Endothelial cell of umbilical vein (primary cell): Measurements from ENCODE around the gene ELMO1. TPM values are rescaled to one million over a fixed set of nuclear protein-coding genes. Genes with fewer than 3 reads are reported as not detected.

Experiments
- BruUV-seq: library from RNA; stranded (reverse); fragments of 400-500 nt; replicated peaks from 2 replicates; lab custom pipeline; 2021; lab: Mats Ljungman, UMichigan
- CTCF ChIA-PET: fragments of 300-600, 350-600 bp; sonication (Branson Sonifier 250); formaldehyde crosslinking; loops from one replicate; lab custom pipeline; 2021; ENCODE audit warnings: antibody characterized with exemption, inconsistent platforms; lab: Charles Lee
- POLR2A ChIA-PET: fragments of 300-600, 350-600 bp; sonication (Branson Sonifier 250); formaldehyde crosslinking; loops from one replicate; lab custom pipeline; 2021; ENCODE audit warnings: antibody characterized with exemption, inconsistent platforms; lab: Charles Lee
- DNase-seq: peaks from one replicate; pipeline ENCODE4 v3.0.0-alpha.2; 2011; ENCODE audit warnings: low read depth, low spot score
- FAIRE-seq: peaks from 2 replicates; lab custom pipeline; 2011; peaks lifted over from hg19 to GRCh38; lab: Jason Lieb, UNC
- H2AFZ ChIP-seq: 2 replicates; pipeline ENCODE4 v1.6.0; 2012; ENCODE audit warnings: low read depth, low read length, control low read depth, inconsistent platforms
- H3K27ac ChIP-seq: 2 replicates; pipeline ENCODE4 v1.5.1; 2011; ENCODE audit warnings: low read depth, mild to moderate bottlenecking, control low read depth, low read length, moderate library complexity; ENCODE audit not compliant: insufficient read depth
- H3K27me3 ChIP-seq, 2 experiments: 2 replicates each; pipeline versions ENCODE4 v1.6.0 to v1.6.1; 2011; ENCODE audit warnings: low read length in 2 of 2, mixed read lengths in 1 of 2; ENCODE audit not compliant: control insufficient read depth in 2 of 2, insufficient read depth in 2 of 2
- H3K36me3 ChIP-seq, 2 experiments: 2 replicates in 1 of 2; 3 replicates in 1 of 2; pipeline ENCODE4 v1.5.1; 2011; ENCODE audit warnings: low read length in 2 of 2, mild to moderate bottlenecking in 1 of 2, moderate library complexity in 1 of 2; ENCODE audit not compliant: control insufficient read depth in 2 of 2, insufficient read depth in 2 of 2; ENCODE audit errors: extremely low read depth in 1 of 2
- H3K4me1 ChIP-seq: 3 replicates; pipeline ENCODE4 v1.5.1; 2011; ENCODE audit warnings: mild to moderate bottlenecking, low read length; ENCODE audit not compliant: control insufficient read depth, insufficient read depth; ENCODE audit errors: extremely low read depth
- H3K4me2 ChIP-seq: 2 replicates; pipeline ENCODE4 v1.6.1; 2011; ENCODE audit warnings: low read length, control low read depth, mixed read lengths; ENCODE audit not compliant: insufficient read depth
- H3K4me3 ChIP-seq, 3 experiments: fragments of 200-600 bp in 1 of 3; sonication (generic), shearing (Covaris generic) in 1 of 3; replicated peaks in 1 of 3; 2 replicates each; pipeline ENCODE4 v1.5.1; 2011 to 2016; ENCODE audit warnings: control low read depth in 3 of 3, low read length in 3 of 3, mild to moderate bottlenecking in 2 of 3, inconsistent platforms in 1 of 3, low read depth in 1 of 3, moderate library complexity in 1 of 3; ENCODE audit not compliant: insufficient read depth in 1 of 3
- H3K79me2 ChIP-seq: 2 replicates; pipeline ENCODE4 v1.6.0; 2012; ENCODE audit warnings: low read length, inconsistent platforms; ENCODE audit not compliant: control insufficient read depth, insufficient read depth
- H3K9ac ChIP-seq: replicated peaks from 2 replicates; pipeline ENCODE3; 2011; ENCODE audit warnings: low read length, control low read depth; ENCODE audit not compliant: insufficient read depth; ENCODE audit errors: extremely low read depth
- H3K9me1 ChIP-seq: replicated peaks from 3 replicates; pipeline ENCODE4 v1.6.0; 2011; ENCODE audit warnings: mild to moderate bottlenecking, low read length; ENCODE audit not compliant: control insufficient read depth, insufficient read depth; ENCODE audit errors: extremely low read depth
- H3K9me3 ChIP-seq: replicated peaks from 2 replicates; pipeline ENCODE4 v1.5.1; 2012; ENCODE audit warnings: low read length, inconsistent platforms; ENCODE audit not compliant: control insufficient read depth, insufficient read depth
- H4K20me1 ChIP-seq: replicated peaks from 2 replicates; pipeline ENCODE3; 2011; ENCODE audit warnings: mild to moderate bottlenecking, low read length; ENCODE audit not compliant: control insufficient read depth, insufficient read depth; ENCODE audit errors: extremely low read depth
- EZH2 ChIP-seq: IDR thresholded peaks from 2 replicates; pipeline ENCODE4 v1.6.1; 2012; ENCODE audit warnings: borderline replicate concordance, low read depth, mild to moderate bottlenecking, moderate library complexity, low read length, inconsistent platforms; ENCODE audit not compliant: severe bottlenecking
- FOS ChIP-seq: IDR thresholded peaks from 2 replicates; pipeline ENCODE4 v1.6.1; 2011; ENCODE audit warnings: mild to moderate bottlenecking, low read length, moderate library complexity, borderline replicate concordance; ENCODE audit not compliant: insufficient read depth
- GATA2 ChIP-seq: IDR thresholded peaks from 2 replicates; pipeline ENCODE4 v1.7.0; 2011; ENCODE audit warnings: low read depth, mild to moderate bottlenecking, moderate library complexity, mixed read lengths, low read length; ENCODE audit not compliant: insufficient read length, insufficient read depth
- JUN ChIP-seq: IDR thresholded peaks from 2 replicates; pipeline ENCODE4 v1.6.1; 2011; ENCODE audit warnings: borderline replicate concordance, low read depth; ENCODE audit not compliant: insufficient read length, insufficient read depth
- MYC ChIP-seq: IDR thresholded peaks from one replicate; pipeline ENCODE4 v1.6.1; 2011; ENCODE audit warnings: mild to moderate bottlenecking, low read depth, low read length
- POLR2A ChIP-seq: IDR thresholded peaks from 2 replicates; pipeline ENCODE4 v1.6.1; 2012; ENCODE audit warnings: low read depth, mild to moderate bottlenecking, control low read depth, low read length
- POLR2AphosphoS5 ChIP-seq: IDR thresholded peaks from 2 replicates; pipeline ENCODE4 v1.6.1; 2012; ENCODE audit warnings: low read depth, mild to moderate bottlenecking, control low read depth, low read length, moderate library complexity; ENCODE audit not compliant: insufficient read depth
- dilution Hi-C: fragments of 300-500 bp; cut with MboI; formaldehyde crosslinking; loops from one replicate; pipeline ENCODE4 v1.15.0; 2019; ENCODE audit warnings: low sequenced_read_pairs; ENCODE audit not compliant: extremely low pct_ligation_motif_present
- intact Hi-C: fragments of 100-400 bp; cut with micrococcal nuclease; formaldehyde crosslinking; loops from one replicate; pipeline ENCODE4 v1.10.0; 2022
- polyA plus RNA-seq, 4 experiments: library from polyadenylated mRNA; depleted of rRNA in 3 of 4; stranded (reverse) in 3 of 4; unstranded in 1 of 4; fragments of >200 nt; gene quantifications; 2 replicates each; pipeline versions ENCODE4 v1.2.1 to v1.2.3, GENCODE V29; 2011 to 2012; ENCODE audit warnings: missing spikeins in 1 of 4
- total RNA-seq: library from RNA; stranded (reverse); gene quantifications from 2 replicates; pipeline ENCODE4 v1.2.3, GENCODE V29; 2021
- TF ChIP-seq, protein P1 (sequence below), 2 donors: IDR thresholded peaks; 1 replicate in 1 of 2; 2 replicates in 1 of 2; pipeline ENCODE4 v1.5.1; 2011; ENCODE audit warnings: low read length in 2 of 2, mild to moderate bottlenecking in 2 of 2, moderate library complexity in 2 of 2, control low read depth in 1 of 2, inconsistent platforms in 1 of 2, low read depth in 1 of 2; ENCODE audit not compliant: insufficient read depth in 1 of 2; ENCODE audit errors: extremely low read depth in 1 of 2
- TF ChIP-seq, protein P2 (sequence below): IDR thresholded peaks from 2 replicates; pipeline ENCODE4 v1.6.1; 2011; ENCODE audit not compliant: insufficient read depth, insufficient read length

The ELMO1 gene
- total and polyA plus RNA-seq, 2 donors (not counting 3 experiments of a cell fraction or from before 2014, with no cell fraction given), result 17.0 to 30.6 TPM

DNA sequence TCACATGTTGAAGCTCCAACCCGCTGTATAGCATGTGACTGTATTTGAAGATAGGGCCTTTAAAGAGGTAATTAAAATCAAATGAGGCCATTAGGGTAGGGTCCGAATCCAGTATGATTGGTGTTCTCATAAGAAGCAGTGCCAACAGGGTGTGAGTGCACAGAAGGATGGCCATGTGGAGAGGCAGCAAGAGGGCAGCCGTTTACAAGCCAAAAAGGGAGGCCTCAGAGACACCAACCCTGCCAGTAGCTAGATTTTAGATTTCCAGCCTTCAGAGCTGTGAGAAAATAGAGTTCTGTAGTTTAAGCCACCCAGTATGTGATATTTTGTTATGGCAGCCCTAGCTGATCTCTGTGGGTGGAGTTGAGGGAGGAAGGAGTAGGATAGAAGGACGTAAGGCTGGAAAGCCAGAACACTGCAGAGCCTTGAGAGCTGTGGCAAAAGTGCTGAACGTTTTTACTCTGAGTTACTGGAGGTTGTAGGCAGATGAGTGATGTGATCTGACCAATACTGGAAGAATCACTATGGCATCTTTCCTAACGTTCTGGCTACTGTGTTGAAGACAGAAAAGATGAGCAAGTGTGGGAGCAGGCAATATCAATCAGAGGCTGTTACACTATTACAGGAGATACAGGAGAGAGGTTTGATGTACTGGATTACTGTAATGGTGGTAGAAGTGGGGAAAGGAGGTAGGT lies 334.9 kb downstream of the ELMO1 start:
- no peak for FAIRE-seq
- ChIA-PET CTCF (no interaction called here), POLR2A (no interaction called here)

More for the DNA sequence above, 334.9 kb downstream of the ELMO1 start:
- no peak overlapping the region for H3K4me3 ChIP-seq
- no peaks in the 10 kb centered on the region for H3K9me3 ChIP-seq
- H4K20me1 ChIP-seq, result no peaks in the 10 kb centered on the region
- no peaks in the 10 kb centered on the region for H3K9me1 ChIP-seq
- H3K27ac ChIP-seq, result no peak overlapping the region
- no peak overlapping the region for H2AFZ ChIP-seq
- H3K9ac ChIP-seq, result no peak overlapping the region
- no peak overlapping the region for H3K4me2 ChIP-seq
- no peaks in the 10 kb centered on the region for H3K79me2 ChIP-seq
- dilution Hi-C loops (no loop called here), intact Hi-C loops (loop anchor here (5.0 kb wide), 1 partner anchor 757 kb away; no protein-coding TSS in a partner anchor)
- H3K36me3 ChIP-seq, result no peaks in the 10 kb centered on the region
- no peaks in the 10 kb centered on the region for H3K27me3 ChIP-seq
- DNase-seq, result no peak
- no TSS peak for BruUV-seq
- TF ChIP-seq JUN (no peak), EZH2 (no peak), GATA2 (no peak), FOS (no peak), POLR2AphosphoS5 (no peak), MYC (no peak), POLR2A (no peak)
- TF ChIP-seq, protein P1, sequence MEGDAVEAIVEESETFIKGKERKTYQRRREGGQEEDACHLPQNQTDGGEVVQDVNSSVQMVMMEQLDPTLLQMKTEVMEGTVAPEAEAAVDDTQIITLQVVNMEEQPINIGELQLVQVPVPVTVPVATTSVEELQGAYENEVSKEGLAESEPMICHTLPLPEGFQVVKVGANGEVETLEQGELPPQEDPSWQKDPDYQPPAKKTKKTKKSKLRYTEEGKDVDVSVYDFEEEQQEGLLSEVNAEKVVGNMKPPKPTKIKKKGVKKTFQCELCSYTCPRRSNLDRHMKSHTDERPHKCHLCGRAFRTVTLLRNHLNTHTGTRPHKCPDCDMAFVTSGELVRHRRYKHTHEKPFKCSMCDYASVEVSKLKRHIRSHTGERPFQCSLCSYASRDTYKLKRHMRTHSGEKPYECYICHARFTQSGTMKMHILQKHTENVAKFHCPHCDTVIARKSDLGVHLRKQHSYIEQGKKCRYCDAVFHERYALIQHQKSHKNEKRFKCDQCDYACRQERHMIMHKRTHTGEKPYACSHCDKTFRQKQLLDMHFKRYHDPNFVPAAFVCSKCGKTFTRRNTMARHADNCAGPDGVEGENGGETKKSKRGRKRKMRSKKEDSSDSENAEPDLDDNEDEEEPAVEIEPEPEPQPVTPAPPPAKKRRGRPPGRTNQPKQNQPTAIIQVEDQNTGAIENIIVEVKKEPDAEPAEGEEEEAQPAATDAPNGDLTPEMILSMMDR (IDR thresholded peaks at IDR 0.05; ENCODE audit: extremely low read depth in 1 of 2, insufficient read depth in 1 of 2, low read depth in 1 of 2, low read length in 2 of 2), result no peak
- TF ChIP-seq, protein P2, sequence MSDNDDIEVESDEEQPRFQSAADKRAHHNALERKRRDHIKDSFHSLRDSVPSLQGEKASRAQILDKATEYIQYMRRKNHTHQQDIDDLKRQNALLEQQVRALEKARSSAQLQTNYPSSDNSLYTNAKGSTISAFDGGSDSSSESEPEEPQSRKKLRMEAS, result no peak
- no peaks in the 10 kb centered on the region for H3K4me1 ChIP-seq
